GM18502 (cell line): ENCODE results near the gene RNF114.
"Not testable (repeated sequence)": the region's sequence is repeated elsewhere in the genome, so short reads cannot be mapped to it uniquely, and the experiment has no call there.

Experiments used
- ATAC-seq: cut with Tn5 transposase; IDR thresholded peaks from one replicate; pipeline ENCODE4 v1.9.1; 2021; ENCODE audit warnings: mild to moderate bottlenecking; ENCODE audit not compliant: unreplicated experiment, poor library complexity

RNF114 gene, protein sequence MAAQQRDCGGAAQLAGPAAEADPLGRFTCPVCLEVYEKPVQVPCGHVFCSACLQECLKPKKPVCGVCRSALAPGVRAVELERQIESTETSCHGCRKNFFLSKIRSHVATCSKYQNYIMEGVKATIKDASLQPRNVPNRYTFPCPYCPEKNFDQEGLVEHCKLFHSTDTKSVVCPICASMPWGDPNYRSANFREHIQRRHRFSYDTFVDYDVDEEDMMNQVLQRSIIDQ

DNA sequence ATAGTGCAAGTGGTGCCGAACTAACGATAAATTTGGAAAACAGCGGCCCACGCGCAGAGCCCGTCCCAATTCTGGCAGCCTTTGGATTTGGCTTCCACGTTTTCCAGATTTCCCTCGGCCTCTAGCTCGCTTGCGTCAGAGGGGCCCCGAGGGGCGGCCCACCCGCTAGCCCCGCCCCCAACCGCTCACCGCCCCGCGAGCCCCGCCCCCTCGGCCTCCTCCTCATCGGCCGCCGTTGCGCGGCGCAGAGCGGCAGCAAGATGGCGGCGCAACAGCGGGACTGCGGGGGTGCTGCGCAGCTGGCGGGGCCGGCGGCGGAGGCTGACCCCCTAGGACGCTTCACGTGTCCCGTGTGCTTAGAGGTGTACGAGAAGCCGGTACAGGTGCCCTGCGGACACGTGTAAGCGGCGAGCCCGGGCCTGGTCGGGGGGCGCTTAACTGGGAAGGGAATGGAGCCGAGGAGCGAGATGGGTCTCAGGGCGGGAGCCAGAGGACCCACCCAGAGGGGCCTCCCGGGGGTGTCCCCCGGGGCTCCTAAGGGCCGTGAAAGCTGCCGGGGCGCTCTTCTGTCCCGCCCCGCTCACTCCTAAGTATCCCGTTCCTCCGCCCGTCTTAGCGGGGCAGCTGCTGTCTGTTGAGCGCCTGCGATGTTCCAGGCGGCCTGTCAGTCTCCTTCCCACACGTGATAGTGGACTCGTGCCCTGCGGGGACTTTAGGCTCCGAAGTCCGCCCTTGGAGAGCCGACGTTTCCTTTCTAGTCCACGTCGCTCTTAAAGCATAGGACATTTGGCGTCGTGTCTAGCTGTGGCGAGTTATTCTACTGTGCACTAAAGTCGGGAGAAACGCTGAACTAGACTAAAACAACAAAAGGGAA, at the start of gene RNF114:
Gene RNF114, plus strand, starts transcription at position 245 of the 874 bp plus-strand sequence. Its CDS starts 16 bp downstream, at position 261.
- peak; percentile 77 for ATAC-seq

DNA sequence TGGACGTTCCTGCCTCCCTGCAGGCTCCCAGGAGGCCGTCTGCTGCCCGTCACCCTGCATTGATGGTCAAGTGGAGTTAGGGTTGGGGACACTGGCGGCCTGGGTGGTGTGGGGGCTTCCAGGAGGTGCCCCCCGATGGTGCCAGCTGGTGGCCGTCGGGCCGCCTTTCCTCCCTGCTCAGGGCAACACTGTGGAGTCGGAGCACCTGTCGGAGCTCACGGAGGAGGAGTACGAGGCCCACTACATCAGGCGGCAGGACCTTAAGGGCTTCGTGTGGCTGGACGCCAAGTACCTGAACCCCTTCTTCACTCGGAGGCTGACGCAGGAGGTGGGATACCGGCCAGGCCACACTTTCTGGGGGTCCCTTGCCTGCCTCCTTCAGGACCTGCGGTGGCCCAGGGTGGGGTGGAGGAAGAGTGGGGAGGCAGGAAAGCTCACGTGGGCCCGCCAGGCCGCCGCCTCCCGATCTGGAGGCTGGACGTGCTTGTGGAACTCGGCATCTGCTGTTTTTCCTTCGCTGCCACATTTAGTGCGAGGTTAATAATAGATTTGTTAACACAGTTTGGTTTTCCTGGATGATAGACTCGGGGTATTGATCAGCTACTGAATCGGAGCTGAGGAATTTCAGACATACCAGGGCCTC, 49.5 kb upstream of the RNF114 start:
- no peak for ATAC-seq

DNA sequence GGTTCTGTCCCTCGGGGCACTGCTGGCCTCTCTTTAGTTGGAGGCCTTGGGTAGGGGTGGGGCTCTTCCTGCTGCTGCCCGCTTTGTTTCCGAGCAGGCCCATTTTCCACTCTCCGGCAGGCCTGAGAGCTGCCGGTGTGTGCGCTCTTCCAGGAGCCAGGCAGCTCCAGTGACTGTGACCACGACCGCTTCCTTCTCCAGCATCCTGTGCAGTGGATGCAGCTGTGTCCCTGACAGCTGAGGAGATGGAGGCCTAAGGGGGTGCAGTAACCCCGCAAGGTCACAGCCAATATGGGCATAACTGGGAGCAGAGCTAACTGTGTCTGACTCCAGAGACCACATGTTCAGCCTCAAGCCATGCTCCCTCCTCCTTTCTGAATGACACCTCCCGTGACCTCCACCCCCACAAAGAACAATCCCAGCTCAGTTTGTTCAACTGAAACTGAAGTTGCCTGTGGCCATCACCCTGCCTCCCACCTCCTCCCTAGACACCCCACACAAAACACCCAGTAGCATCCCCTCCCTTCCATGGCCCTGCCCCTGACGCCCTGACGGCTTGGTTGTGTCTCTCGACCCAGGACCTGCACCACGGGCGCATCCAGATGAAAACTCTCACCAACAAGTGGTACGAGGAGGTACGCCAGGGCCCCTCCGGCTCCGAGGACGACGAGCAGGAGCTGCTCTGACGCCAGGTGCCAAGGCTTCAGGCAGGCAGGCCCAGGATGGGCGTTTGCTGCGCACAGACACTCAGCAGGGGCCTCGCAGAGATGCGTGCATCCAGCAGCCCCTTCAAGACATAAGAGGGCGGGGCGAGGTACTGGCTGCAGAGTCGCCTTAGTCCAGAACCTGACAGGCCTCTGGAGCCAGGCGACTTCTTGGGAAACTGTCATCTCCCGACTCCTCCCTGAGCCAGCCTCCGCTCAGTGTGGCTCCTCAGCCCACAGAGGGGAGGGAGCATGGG, 48.7 kb upstream of the RNF114 start:
- no peak for ATAC-seq

DNA sequence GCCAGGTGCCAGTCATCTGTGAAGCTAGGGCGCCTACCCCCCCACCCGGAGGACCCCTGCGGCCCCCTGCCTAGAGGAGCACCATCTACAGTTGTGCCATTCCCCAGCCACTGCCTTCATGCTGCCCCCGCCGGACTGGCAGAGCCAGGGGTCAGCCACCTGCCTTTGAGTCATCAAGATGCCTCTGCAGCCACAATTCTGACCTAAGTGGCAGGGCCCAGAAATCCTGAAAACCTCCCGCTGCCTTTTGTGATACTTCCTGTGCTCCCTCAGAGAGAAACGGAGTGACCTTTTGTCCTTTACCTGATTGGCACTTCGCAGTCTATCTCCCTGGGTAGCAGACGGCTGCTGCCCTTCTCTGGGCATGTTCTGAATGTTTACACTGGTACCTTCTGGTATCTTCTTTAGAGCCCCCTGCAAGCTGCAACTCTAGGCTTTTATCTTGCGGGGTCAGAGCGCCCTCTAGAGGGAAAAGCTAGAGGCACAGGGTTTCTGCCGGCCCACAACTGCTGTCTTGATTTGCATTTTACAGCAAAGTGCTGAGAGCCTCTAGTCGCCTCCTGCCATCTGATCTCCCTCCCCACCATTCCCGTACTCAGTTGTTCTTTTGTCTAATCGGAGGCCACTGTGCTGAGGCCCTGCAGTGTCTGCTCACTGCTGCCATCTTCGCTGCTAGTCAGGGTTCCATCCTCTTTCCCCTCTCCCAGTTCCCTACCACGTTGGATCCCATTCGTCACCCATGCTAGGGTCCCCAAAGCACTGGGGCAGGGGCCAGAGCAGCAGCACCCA, 47.8 kb upstream of the RNF114 start:
- no peak for ATAC-seq

DNA sequence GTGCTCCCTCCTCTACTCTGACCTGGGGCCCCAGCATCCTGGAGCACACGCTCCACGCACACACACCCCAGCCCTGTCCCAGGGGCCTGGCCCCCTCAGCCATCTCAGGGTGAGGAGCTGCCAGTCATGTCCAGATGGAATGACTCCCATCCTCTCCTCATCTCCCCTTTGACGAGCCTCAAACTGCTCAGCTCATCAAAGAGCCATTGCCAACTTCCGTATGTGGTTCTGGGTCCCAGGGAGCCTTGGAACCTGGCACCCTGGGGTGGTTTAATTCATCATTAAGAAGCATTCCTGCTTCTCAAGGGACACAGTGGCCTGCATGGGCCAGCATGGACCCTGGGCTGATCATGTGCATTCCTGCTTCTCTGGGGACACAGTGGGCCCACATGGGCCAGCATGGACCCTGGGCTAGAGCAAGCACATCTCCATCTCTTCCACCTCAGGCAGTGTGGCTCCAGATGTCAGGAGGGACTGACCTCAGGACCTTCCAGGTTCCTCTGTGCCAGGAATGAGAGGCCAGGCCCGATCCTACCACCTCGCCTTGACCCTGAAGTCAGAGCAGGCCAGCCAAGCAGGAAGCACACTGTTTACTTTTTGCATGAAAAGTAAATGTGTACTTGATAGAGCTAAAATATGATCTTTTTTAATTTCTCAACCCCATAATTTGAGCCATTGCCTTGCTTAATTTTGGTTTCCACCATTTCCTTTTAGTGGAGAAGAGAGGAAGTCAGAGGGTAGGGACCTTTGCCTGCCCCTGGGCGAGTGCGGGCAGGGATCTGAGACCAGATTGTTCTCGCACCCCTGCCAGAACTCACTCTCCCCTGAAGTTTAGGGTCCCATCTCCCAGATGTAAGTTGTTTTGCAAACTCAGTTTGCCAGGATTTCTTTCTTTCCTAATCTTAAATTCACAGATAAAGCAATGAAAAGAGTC, 46.9 kb upstream of the RNF114 start:
- no peak for ATAC-seq

DNA sequence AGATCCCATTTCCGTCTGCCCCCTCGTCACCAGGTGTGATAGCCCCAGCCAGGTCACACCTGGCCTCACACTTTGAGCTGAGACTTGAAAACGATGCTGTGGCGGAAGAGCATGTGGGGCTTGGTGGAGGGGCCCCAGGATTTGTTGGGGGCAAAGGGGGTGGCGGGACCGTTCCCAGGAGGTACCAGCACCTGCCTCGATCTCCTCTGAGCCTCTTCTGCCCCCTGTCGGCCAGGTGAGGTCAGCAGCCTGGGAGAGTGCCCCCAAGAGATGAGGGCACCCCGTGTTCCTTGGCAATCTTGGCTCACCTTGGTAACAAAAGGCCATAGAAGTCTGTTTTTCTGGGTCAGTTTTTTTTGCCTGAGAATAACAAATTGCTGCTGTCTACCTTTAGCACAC, 46.3 kb upstream of the RNF114 start:
- ATAC-seq, result no peak

DNA sequence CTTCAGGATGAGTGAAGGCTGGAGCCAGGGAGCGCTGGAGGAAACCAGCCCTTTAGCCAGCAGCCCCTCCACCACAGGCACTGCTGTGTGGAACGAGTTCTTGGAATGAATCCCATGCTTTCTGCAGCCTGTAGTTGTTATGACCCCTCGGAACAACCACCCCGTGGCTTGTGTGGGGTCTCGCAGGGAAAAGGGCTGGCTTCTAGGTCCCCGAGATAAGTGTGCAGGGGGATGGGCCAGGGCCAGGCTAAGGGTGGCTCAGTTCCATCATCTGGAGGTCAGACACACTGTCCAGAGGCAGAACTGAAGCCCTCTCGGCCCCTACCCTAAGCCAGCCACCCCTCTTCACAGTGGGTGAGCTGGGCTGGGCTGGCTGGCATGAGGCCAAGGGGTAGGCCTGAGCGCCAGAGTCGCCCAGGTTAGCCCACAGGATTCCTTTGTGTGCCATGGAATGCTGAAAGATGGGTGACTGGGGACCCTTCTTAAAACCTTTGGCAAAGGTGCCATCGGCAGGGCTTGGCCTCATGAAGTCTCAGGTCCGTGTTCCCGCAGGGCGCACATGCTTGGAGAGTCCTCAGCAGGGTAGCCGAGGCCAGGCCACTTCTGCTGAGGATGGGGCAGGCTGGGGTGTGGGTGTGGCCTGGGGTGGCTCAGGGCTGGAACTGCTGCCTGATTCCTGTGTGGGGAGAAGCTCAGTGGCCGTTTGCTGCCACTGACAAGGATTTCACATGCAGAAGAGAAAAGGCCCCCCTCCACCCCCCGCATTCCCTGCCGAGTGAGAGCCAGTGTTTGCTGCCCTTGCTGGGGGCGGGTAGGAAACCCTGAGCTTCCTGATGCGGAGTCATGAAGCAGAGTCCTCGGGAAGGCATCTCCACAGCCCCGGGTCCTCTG, 45.5 kb upstream of the RNF114 start:
- ATAC-seq, result no peak

DNA sequence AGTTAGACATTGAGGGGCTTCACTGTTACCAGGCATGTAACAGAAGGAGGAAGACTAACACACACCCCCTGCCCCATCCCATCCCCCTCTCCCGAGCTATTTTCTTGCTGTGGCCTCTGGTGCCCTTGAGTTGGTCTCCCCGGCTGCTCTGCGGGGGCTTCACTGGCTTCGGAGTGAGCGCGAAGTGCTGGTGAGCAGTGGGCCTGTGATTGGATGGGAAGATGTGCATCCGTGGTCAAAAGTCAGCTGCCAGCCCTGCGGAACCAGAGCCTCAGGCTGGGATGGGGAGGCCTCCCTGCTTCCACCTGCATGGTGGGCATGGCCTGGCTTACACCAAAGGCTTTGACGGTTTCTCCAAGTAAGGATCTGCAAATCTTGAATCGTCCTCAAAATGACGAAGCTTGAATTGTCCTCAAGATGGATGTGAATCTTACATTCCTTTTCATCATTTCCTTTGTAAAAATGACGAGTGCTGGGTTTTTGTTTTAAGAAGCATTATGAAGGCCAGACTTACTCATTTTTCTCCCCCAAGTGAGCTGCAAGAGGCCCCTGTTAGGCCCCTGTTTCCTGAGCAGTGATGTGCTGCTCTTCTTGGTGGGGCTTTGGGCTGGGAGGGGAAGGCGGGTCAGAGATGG, 44.6 kb upstream of the RNF114 start:
- no peak for ATAC-seq

DNA sequence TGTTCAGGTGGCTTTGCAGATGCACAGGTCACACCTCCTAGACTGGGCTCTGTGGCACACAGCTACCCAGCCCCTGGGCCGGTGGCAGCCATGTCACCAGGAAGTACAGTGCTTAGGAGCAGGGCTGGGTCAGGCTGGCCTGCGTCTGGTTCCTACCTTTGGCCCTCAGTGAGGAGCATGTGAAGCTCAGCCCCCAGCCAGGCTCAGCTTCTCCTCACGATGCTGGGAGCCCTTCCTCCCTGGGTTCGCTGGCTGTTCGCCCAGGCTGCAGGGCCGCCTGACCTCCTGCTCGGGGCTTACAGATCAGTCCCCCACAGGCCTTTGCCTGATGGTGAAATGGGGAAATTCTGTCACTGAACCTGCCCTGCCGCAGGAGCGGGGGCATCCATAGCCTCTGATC, 43.9 kb upstream of the RNF114 start:
- no peak for ATAC-seq

DNA sequence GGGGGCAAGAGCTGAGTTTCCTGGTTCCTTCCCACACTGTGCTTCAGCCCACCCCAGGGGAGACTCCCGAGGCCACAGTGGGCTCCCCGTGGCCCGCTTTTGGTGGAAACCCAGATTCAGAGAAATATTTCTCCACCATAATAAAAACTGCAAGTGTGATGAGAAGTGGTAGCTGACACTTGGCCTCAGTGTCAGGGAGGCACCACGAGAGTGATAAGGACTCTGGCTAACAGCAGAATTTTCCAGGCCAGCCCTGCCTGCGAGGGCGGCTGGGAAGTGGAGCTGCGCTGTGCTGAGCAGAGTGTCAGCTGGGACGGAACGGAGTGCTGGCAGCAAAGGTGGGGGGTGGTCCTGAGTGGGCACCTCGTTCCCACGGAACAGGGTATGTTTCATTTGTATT, 43.4 kb upstream of the RNF114 start:
- ATAC-seq, result no peak

DNA sequence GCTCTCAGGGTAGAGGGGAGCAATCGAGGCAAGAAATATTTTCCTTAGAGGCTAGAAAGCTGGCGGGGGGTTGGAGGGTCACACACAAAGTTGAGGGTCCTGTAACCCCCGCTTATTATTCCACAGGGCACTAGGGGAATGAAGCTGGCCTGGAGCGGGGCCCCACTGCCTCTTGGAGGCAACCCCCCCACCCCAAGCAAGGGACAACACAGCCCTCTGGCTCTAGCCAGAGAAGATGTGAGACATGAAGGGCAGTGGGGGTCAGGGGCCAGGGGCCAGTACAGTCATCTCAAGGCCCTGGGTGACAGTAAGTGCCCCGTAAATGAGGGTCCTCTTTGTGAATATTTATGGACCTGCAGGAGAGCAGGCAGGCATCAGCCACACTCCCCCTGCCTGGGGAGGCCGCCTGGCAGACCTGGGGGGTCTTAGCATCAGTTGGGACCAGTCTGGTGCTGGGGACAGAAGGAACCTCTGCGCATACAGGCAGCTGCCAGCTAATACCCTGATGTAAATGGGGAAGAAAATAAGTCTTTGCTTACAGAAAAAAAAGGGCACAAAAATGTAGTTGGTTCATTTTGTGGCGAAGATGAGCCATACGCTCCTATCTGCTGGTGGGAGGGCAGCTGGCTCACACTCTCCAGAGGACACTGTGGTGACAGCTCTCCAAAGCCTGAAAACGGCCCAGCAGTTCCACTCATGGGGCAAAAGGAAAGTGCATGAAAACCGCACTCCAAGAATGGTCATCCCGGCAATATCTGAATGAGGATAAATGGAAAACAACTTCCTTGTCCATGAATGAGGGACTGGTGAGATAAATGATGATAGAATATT, 42.7 kb upstream of the RNF114 start:
- ATAC-seq, result no peak

DNA sequence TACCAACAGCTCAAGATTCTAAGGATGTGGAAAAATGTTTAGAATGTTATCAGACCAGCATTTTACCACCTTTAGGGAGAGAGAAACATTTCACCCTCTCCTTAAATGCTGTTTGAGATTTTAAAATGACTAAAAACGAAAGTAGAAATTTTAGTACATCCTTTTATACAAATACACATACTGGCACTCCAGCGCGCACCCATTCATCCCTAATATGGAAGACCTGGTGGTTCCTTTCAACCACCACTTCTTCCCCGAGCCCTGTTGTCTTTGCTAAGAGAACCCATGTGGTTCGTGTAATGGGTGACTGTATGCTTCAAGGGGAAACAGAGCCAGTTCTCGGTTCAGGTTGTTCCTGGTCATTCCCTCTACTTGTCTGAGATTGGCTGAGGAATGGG, 42.1 kb upstream of the RNF114 start:
- no peak for ATAC-seq

DNA sequence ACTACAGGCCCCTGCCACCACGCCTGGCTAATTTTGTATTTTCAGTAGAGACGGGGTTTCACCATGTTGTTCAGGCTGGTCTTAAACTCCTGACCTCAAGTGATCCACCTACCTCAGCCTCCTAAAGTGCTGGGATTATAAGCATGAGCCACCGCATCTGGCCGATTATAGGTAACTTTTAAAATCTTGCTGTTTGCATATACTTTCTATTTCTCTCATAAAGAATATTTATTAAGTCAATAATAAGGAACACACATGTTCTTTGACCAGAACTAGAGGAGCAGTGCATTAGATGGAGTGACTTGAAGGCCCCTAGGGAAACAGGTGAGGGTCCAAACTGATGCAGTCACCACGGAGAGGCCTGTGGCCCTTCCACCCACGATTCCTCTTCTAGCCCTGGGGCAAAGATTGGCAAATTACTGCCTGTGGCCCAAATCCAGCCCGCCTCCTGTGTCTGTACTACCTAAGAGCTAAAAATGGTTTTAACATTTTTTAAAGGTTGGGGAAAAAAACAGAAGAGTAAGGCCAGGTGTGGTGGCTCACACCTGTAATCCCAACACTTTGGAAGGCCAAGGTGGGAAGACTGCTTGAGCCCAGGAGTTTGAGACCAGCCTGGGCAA, 40.6 kb upstream of the RNF114 start:
- not testable (repeated sequence) for ATAC-seq

DNA sequence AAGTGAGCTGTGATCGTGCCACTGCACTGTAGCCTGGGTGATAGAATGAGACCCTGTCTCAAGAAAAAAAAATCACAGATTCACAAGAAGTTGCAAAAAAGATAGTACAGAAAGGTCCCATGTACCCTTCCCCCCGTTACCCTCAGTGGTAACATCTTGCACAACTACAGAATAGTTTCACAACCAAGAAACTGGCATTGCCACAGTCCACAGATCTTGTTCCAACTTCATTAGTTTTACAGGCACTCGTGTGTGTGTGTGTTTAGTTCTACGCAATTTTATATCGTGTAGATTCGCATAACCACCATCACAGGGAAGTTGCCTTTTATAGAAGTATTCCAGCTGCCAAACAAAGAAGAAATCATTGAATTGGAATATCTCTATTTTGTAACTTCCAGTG, 40.0 kb upstream of the RNF114 start:
- ATAC-seq, result no peak

DNA sequence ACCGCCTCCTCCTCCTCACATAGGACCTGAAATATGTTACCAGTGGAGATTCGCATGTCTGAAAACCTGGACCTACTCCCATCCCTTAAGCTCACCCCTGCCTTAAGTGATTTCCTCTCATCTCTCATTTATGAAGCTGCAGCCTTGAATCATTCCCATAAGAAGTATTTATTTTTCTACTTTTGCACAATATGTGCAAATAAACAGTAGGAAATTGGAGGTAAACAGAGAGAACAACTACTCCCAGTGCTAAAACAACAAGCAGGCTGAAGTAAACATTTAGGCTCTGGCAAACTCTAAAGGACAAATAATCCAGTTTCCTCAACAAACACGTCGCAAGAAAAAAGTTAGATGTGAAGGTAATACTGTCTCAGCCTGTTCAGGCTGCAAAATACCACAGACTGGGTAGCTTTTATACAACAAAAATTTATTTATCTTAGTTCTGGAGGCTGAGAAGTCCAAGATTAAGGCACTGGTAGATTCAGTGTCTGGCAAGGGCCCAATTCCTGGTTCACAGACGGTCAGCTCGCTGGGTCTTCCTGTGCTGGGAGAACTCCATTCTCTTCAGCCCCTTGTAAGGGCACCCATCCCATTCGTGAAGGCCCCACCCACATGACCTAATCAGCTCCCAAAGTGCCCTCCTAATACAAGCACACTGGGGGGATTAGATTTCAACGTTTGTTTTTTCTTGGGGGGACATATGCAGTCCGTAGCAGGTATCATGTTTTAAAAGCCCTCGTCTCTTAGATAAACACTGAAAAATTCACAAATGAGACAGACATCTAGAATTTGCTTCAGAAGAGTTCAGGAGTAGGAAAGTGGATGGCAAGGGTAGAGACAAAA, 36.4 kb upstream of the RNF114 start:
- no peak for ATAC-seq
